GM18511 (cell line): ENCODE results near the gene TRIM59.
"Not testable (repeated sequence)": the region's sequence is repeated elsewhere in the genome, so short reads cannot be mapped to it uniquely, and the experiment has no call there.

Experiments
- ATAC-seq: cut with Tn5 transposase; IDR thresholded peaks from one replicate; pipeline ENCODE4 v1.9.1; 2021; ENCODE audit warnings: mild to moderate bottlenecking, moderate library complexity; ENCODE audit not compliant: unreplicated experiment

TRIM59 gene

GRCh38 chr3:160459450-160459970, 9.9 kb upstream of the TRIM59 start:
- ATAC-seq, result no peak

- no peak for ATAC-seq
These were observed 8.6 kb upstream of the TRIM59 start for GRCh38 chr3:160458151-160458550.

- no peak for ATAC-seq
These were observed 6.3 kb upstream of the TRIM59 start for GRCh38 chr3:160455846-160456245.

GRCh38 chr3:160454995-160455394, 5.4 kb upstream of the TRIM59 start:
- ATAC-seq, result no peak

- not testable (repeated sequence) for ATAC-seq
These were observed 2.7 kb upstream of the TRIM59 start for GRCh38 chr3:160452251-160452650.

GRCh38 chr3:160451602-160452001, 2.0 kb upstream of the TRIM59 start:
- no peak for ATAC-seq

GRCh38 chr3:160450846-160451245, 1.3 kb upstream of the TRIM59 start:
- no peak for ATAC-seq

- peak; percentile 51 for ATAC-seq
These were observed 546 bp downstream of the TRIM59 start for GRCh38 chr3:160448845-160449635.

- no peak for ATAC-seq
These were observed 2.0 kb downstream of the TRIM59 start for GRCh38 chr3:160447544-160447943.

GRCh38 chr3:160446522-160447056, 3.0 kb downstream of the TRIM59 start:
- ATAC-seq, result no peak

GRCh38 chr3:160445854-160446253, 3.7 kb downstream of the TRIM59 start:
- no peak for ATAC-seq

- ATAC-seq, result no peak
These were observed 5.2 kb downstream of the TRIM59 start for GRCh38 chr3:160444411-160444810.

- no peak for ATAC-seq
These were observed 8.9 kb downstream of the TRIM59 start for GRCh38 chr3:160440687-160441086.

- no peak for ATAC-seq
These were observed 12.5 kb downstream of the TRIM59 start for GRCh38 chr3:160437083-160437455.

GRCh38 chr3:160435747-160436146, 13.8 kb downstream of the TRIM59 start:
- no peak for ATAC-seq

GRCh38 chr3:160435095-160435494, 14.5 kb downstream of the TRIM59 start:
- ATAC-seq, result no peak

GRCh38 chr3:160434071-160434470, 15.5 kb downstream of the TRIM59 start:
- no peak for ATAC-seq

GRCh38 chr3:160427832-160428424, 21.7 kb downstream of the TRIM59 start:
- no peak for ATAC-seq

- no peak for ATAC-seq
These were observed 32.3 kb downstream of the TRIM59 start for GRCh38 chr3:160417311-160417710.

- ATAC-seq, result peak; percentile 78
These were observed 35.9 kb downstream of the TRIM59 start for GRCh38 chr3:160413613-160414248.

GRCh38 chr3:160412477-160412876, 37.1 kb downstream of the TRIM59 start:
- no peak for ATAC-seq
